NB4 (cell line): Measurements from ENCODE around the gene ABCB6.
A peak's percentile ranks its signal among the peaks of the same experiment; 100 is the strongest.

Source experiments
- DNase-seq: peaks from one replicate; pipeline ENCODE4 v3.0.0; 2010; ENCODE audit warnings: low read depth
- H3K4me3 ChIP-seq: one replicate; pipeline ENCODE4 v1.5.1; 2011; ENCODE audit warnings: mild to moderate bottlenecking, low read depth, low read length, moderate library complexity
- CTCF ChIP-seq: IDR thresholded peaks from one replicate; pipeline ENCODE4 v1.5.1; 2012; ENCODE audit warnings: low read depth, low read length
- MYC ChIP-seq: IDR thresholded peaks from 2 replicates; pipeline ENCODE4 v1.6.1; 2011; ENCODE audit warnings: low read depth, low read length
- POLR2A ChIP-seq: IDR thresholded peaks from 2 replicates; pipeline ENCODE4 v1.6.1; 2011; ENCODE audit warnings: mild to moderate bottlenecking; ENCODE audit not compliant: insufficient read length; ENCODE audit errors: extremely low read depth
- TF ChIP-seq, protein P1 (sequence below): IDR thresholded peaks from 2 replicates; pipeline ENCODE4 v1.6.1; 2011; ENCODE audit warnings: low read depth, low read length

Gene ABCB6

GRCh38 chr2:219210886-219211362 lies 7.8 kb downstream of the ABCB6 start:
- H3K4me3 ChIP-seq, result no peak overlapping the region
- DNase-seq, result no peak

DNA sequence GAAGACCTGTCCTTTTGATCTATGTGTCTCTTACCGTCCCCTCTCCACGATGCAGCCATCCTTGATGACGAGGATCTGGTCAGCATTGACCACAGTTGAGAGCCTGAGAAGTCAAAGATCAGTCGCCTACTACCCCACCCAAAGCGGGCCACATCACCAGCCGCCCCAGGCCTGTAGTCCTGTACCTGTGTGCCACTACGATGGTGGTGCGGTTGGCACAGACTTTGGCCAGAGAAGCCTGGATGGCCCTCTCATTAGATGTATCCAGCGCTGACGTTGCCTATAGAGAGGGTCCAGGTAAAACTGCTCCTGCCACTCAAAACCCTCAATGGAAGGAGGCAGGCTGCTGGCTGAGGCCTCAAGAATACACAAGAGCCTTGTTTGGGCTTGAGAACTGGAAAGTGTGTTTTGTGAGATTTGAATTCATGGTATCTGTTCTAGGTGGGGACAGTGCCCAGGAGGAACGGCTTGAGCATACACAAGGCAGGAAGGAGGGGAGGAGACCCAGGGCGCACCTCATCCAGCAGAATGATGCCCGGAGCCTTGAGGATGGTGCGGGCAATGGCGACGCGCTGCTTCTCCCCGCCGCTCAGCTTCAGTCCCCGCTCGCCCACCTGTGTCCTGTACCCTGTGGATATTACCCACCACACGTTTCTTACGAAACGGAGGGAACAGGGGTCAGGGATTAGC lies 8.4 kb downstream of the ABCB6 start:
- DNase-seq, result no peak
- no peak overlapping the region for H3K4me3 ChIP-seq
- TF ChIP-seq CTCF, result no peak
- TF ChIP-seq POLR2A, result no peak
- TF ChIP-seq, protein P1, sequence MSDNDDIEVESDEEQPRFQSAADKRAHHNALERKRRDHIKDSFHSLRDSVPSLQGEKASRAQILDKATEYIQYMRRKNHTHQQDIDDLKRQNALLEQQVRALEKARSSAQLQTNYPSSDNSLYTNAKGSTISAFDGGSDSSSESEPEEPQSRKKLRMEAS, result no peak
- no peak for TF ChIP-seq MYC

More at GRCh38 chr2:219210886-219211362, 7.8 kb downstream of the ABCB6 start:
- TF ChIP-seq, protein P1, result no peak
- no peak for TF ChIP-seq POLR2A
- no peak for TF ChIP-seq CTCF
- TF ChIP-seq MYC, result no peak

GRCh38 chr2:219209236-219210195 lies 9.2 kb downstream of the ABCB6 start:
- DNase-seq, result no peak
- H3K4me3 ChIP-seq, result no peak overlapping the region
- no peak for TF ChIP-seq CTCF
- TF ChIP-seq POLR2A, result no peak
- no peak for TF ChIP-seq MYC
- TF ChIP-seq, protein P1, result no peak

GRCh38 chr2:219207884-219208740 lies 10.6 kb downstream of the ABCB6 start:
- TF ChIP-seq CTCF (no peak), POLR2A (no peak), MYC (no peak)
- TF ChIP-seq, protein P1, result no peak
- H3K4me3 ChIP-seq, result no peak overlapping the region
- DNase-seq, result no peak

GRCh38 chr2:219207134-219207883 lies 11.4 kb downstream of the ABCB6 start:
- TF ChIP-seq POLR2A, result no peak
- no peak for TF ChIP-seq CTCF
- no peak for TF ChIP-seq MYC
- TF ChIP-seq, protein P1, result no peak
- DNase-seq, result no peak
- peak overlapping the region; percentile 58 for H3K4me3 ChIP-seq
